SIG-M5 treated with dmso at 0.1 percent for 504 hours (cell line): ENCODE measurements around the gene KRTAP12-4.
"Not testable (repeated sequence)": the region's sequence is repeated elsewhere in the genome, so short reads cannot be mapped to it uniquely, and the experiment has no call there.

Experiments
- DNase-seq: peaks from one replicate; lab custom pipeline; 2025; ENCODE audit not compliant: unreplicated experiment; lab: John Stamatoyannopoulos, UW

KRTAP12-4 gene

GRCh38 chr21:44613386-44614155 lies 40.9 kb downstream of the KRTAP12-4 start:
- DNase-seq = no peak

DNA sequence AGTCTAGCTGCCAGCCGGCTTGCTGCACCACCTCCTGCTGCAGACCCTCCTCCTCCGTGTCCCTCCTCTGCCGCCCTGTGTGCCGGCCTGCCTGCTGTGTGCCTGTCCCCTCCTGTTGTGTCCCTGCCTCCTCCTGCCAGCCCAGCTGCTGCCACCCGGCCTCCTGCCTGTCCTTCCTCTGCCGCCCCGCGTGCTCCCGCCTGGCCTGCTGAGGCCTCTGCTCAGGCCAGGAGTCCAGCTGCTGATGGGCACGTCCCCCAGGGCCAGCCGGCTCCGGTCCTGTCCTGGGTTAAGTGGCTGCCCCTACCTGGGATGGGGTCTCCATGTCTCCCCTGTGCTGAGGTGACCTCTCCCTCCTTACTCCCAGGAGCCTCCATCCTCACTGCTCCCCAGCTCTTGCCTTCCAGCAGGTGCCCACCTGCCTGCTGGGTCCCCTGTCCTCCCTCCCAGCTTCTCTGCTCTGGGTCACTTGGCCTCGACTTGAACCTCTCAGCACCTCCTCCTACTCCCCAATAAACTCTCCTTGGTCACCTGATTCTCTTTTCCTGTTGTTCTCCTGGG lies 41.7 kb downstream of the KRTAP12-4 start:
- DNase-seq = no peak

DNA sequence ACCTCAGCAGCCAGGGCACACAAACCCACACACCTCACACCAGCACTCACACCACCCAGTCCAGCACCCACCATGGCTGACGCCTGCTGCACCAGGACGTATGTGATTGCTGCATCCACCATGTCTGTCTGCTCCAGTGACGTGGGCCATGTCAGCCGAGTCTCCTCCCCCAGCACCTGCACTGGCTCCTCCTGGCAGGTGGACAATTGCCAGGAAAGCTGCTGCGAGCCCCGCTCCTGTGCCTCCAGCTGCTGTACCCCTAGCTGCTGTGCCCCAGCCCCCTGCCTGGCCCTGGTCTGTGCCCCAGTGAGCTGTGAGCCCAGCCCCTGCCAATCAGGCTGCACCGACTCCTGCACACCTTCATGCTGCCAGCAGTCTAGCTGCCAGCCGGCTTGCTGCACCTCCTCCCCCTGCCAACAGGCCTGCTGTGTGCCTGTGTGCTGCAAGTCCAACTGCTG lies 42.4 kb downstream of the KRTAP12-4 start, which contains the start of gene KRTAP10-8:
Gene KRTAP10-8 (plus strand): TSS at position 51 of the 458 bp plus-strand sequence. CDS start 22 bp downstream, at position 73.
- no peak for DNase-seq

DNA sequence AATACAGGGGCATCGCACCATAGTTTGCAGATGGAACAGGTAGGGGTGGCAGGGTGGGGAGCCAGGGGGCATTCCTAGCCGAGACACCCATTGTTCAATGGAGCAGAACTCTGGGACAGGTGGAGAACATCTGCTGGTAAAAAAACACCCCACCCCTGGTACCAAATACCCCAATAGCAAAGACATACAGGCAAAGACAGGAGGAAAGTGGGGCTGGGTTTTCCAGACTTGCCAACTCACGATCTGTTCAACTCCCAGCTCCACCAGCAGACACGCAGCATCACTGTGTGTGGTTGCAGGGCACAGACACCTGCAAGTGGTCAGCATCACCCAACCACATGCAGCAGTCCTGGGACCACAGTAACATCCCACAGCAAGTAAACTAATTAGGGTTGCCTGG lies 42.9 kb downstream of the KRTAP12-4 start:
- DNase-seq = no peak

- not testable (repeated sequence) for DNase-seq
Observed at GRCh38 chr21:44610157-44610843, 44.2 kb downstream of the KRTAP12-4 start.

DNA sequence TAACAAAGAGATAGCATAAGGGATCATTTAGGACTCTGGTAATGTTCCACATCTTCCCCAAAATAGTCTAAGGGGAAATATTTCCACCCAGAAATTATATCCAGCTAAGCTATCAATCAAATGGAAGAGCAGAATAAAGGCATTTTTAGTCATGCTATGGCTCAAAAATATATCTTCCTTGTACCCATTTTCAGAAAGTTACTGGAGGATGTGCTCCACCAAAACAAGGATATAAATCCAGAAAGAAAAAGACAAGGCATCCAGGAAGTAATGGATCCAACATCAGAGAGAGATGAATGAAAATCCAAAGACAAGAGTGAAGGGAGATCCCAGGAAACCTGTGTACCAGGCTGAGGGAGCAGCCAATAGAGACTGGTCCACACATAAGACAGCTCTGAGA lies 45.3 kb downstream of the KRTAP12-4 start:
- no peak for DNase-seq

DNA sequence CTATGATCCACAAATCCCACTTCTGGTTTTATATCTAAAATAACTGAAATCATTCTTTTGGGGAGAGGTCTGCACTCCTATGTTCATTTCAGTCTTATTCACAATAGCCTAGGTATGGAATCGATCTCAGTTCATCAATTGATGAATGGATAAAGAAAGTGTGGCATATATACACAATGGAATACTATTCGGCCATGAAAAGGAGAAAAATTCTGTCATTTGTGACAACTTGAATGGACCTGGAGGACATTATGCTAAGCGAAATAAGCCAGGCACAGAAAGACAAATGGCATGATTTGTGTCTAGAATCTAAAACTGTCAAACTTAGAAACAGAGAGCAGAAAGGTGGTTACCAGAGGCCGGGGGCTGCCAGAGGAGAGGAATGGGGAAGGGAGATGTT lies 48.0 kb downstream of the KRTAP12-4 start:
- DNase-seq = no peak
